GM12878 (cell line): ENCODE results near the gene SLC9A3.

Experiments used
- BHLHE40 ChIP-seq, 2 experiments: fragments of 450-650 bp in 1 of 2; IDR thresholded peaks; 2 replicates each; pipeline ENCODE4 v1.6.1; 2011 to 2017; ENCODE audit warnings: low read depth in 2 of 2, borderline replicate concordance in 1 of 2, improper control_type of control experiment in 1 of 2, low read length in 1 of 2, mild to moderate bottlenecking in 1 of 2
- CBX5 ChIP-seq: sonication (generic); IDR thresholded peaks from 2 replicates; pipeline ENCODE4 v1.6.1; 2016; ENCODE audit warnings: low read depth, moderate library complexity, mild to moderate bottlenecking, inconsistent platforms
- GATAD2B ChIP-seq: fragments of 450-650 bp; conservative IDR thresholded peaks from 2 replicates; pipeline ENCODE4 v1.6.1; 2017; ENCODE audit warnings: low read depth, mild to moderate bottlenecking, moderate library complexity
- POLR2AphosphoS2 ChIP-seq: IDR thresholded peaks from 2 replicates; pipeline ENCODE4 v1.6.1; 2011; ENCODE audit warnings: low read depth, mild to moderate bottlenecking, low read length, improper control_type of control experiment, moderate library complexity
- ZBTB40 ChIP-seq: fragments of 450-650 bp; IDR thresholded peaks from 2 replicates; pipeline ENCODE4 v1.6.1; 2016; ENCODE audit warnings: mild to moderate bottlenecking, moderate library complexity, borderline replicate concordance

- TF ChIP-seq ZBTB40, result no peak
- TF ChIP-seq BHLHE40 (IDR thresholded peaks at IDR 0.05; ENCODE audit: borderline replicate concordance in 1 of 2, low read depth in 2 of 2, low read length in 1 of 2), result no peak
- TF ChIP-seq CBX5, result no peak
- no peak for TF ChIP-seq POLR2AphosphoS2
- TF ChIP-seq GATAD2B, result no peak
Observed at GRCh38 chr5:514673-515072, 9.6 kb downstream of the SLC9A3 start.
